AG10803 (cell line): ENCODE data around the gene SEC14L2.
A peak's percentile ranks its signal among the peaks of the same experiment; 100 is the strongest.

Experiments
- DNase-seq: peaks from one replicate; pipeline ENCODE4 v3.0.0; 2010; ENCODE audit warnings: low read depth
- H3K4me3 ChIP-seq: 2 replicates; pipeline ENCODE4 v1.5.1; 2011; ENCODE audit warnings: mild to moderate bottlenecking, low read length, control low read depth
- CTCF ChIP-seq: conservative IDR thresholded peaks from 2 replicates; pipeline ENCODE4 v1.5.1; 2011; ENCODE audit warnings: mild to moderate bottlenecking, low read length, control low read depth, inconsistent platforms

SEC14L2 gene

GRCh38 chr22:30385942-30386341 is 10.9 kb upstream of the SEC14L2 start:
- no peak for TF ChIP-seq CTCF
- DNase-seq: no peak
- H3K4me3 ChIP-seq: peak overlapping the region; percentile 74; the same call in 1 of the 2 replicates

DNA sequence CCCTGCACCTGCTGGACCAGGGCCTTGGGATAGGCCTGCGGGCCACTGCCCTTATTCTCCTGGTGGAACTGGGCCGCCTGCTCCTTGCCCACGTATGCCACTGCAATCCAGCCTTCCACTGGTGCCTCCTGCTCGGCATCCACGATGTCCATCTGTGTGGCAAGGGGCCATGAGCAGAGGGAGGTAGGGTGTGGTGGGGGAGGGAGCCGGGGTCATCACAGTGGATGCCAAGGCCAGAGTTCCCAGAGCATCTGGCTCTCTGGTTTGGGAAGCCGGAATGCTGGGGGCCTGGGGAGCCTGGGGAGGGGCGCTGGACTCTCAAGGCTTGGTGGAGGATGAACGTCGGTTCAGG is 10.2 kb upstream of the SEC14L2 start:
- no peak; the same call in 1 of the 2 replicates for TF ChIP-seq CTCF
- DNase-seq: no peak
- H3K4me3 ChIP-seq: peak overlapping the region; percentile 74

DNA sequence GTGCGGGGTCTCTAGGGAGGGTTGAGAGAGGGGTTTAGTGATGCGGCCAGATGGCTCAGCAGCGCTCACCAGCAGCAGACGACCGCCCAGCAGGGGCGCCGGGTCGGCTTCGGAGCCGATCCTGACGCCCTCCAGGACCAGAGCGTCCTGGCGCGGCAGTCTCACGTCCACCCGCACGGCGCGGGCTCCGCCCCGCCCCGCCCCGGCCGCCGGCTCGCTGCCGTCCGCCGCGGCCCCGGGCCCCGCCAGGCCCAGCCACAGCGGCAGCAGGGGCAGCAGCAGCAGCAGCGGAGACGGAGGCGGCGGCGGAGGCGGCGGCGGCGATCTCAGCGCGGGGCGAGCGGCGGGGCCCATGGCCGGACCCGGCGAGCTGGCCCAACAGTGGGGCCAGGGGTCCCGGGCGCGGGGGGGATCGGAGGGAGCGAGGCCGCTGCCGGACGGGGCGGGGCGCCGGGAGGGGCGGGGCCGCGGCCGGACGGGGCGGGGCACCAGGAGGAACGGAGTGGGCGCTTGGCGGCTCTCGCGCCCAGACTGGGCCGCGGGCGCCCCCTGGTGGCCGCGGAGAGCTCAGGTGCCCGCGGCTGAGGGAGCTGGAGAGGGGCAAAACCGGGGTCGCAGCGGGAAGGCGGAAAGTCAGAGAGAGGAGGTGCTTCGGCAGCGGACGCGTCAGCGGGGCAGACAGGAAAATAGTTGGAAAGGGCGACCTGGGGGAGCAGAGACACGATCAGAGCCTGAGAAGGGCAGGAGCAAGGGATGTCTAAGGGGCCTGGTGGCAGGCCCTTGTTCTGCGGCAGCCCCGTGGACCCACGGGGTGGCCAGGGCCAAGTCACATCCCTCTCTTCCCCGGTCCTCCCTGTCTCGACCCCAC is 9.6 kb upstream of the SEC14L2 start, which contains the start of gene RNF215:
TSS of gene RNF215 (minus strand) at position 452 of the 868 bp plus-strand sequence. CDS start at position 354, 98 bp downstream.
- peak within 1 kb of the TSS; percentile 74 for H3K4me3 ChIP-seq
- TF ChIP-seq CTCF: peak; percentile 63
- DNase-seq: peak; percentile 65

DNA sequence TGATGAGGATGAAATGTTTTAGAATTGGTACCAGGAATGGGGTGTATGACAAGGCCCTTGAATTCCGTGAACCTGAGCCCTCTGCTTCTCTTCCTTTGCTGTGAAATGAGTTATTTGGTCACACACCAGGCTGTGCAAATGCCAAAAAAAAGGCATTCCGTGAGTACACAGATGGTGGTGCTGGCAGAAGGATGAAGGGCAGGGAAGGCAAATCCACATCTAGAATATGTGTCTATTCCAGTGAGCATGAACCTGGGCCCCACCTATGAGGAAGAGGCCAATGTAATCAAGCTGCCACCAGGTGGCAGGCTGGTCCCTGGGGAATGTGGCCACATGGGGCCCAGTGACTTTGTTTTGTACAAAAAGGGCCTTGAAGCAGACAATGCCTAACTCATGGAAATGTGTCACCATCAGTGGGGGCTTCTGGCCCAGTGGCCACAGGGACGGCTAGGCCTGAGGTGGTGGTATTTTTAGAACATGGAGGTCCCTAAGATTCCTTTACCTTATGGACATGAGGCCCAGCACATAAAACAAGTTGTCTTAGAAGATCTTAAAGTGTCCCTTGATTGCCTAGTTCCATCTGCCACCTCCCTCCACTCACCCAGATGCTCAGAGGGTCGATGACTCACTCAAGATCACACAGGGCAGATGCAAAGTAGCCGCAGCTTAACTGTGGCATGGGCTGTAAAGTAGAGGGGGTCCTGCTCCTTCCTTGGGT is 5.7 kb upstream of the SEC14L2 start:
- TF ChIP-seq CTCF: peak; percentile 62
- no peak overlapping the region for H3K4me3 ChIP-seq
- peak; percentile 58 for DNase-seq

- DNase-seq: no peak
- no peak overlapping the region for H3K4me3 ChIP-seq
- TF ChIP-seq CTCF: no peak
Observed at GRCh38 chr22:30392661-30393321, 4.0 kb upstream of the SEC14L2 start.

GRCh38 chr22:30393322-30393680 is 3.5 kb upstream of the SEC14L2 start:
- no peak for DNase-seq
- no peak overlapping the region for H3K4me3 ChIP-seq
- TF ChIP-seq CTCF: no peak
